ENCODE measurements around the gene KCNT2. TPM values are rescaled to one million over a fixed set of nuclear protein-coding genes. Genes with fewer than 3 reads are reported as not detected.

The KCNT2 gene
- total RNA-seq, 1 donor from 2014 or later: 8.4 TPM

GRCh38 chr1:196180847-196181593, 427.2 kb downstream of the KCNT2 start:
- intact Hi-C loops (cut with DNase I): no loop called here

GRCh38 chr1:196178083-196178635, 430.1 kb downstream of the KCNT2 start:
- TF ChIP-seq CTCF (IDR thresholded peaks at IDR 0.05): no peak
- H3K4me3 ChIP-seq: no peak overlapping the region
- no peak for DNase-seq (ENCODE audit: low spot score in 2 of 2)
- H3K36me3 ChIP-seq: no peaks in the 10 kb centered on the region
- H3K9me3 ChIP-seq: no peaks in the 10 kb centered on the region
- H3K4me1 ChIP-seq: no peaks in the 10 kb centered on the region
- no peaks in the 10 kb centered on the region for H3K27me3 ChIP-seq
- intact Hi-C loops (cut with DNase I): no loop called here
- no peak overlapping the region for H3K27ac ChIP-seq

More at GRCh38 chr1:196180847-196181593, 427.2 kb downstream of the KCNT2 start:
- DNase-seq (ENCODE audit: low spot score in 2 of 2): no peak
- no peak overlapping the region for H3K4me3 ChIP-seq
- H3K27ac ChIP-seq: no peak overlapping the region
- H3K27me3 ChIP-seq: no peaks in the 10 kb centered on the region
- no peaks in the 10 kb centered on the region for H3K36me3 ChIP-seq
- no peaks in the 10 kb centered on the region for H3K9me3 ChIP-seq
- H3K4me1 ChIP-seq: no peaks in the 10 kb centered on the region
- no peak for TF ChIP-seq CTCF (IDR thresholded peaks at IDR 0.05)

Other genes with a start within 250 kb of the KCNT2 start
- 108 TPM for gene CFH, start 43.6 kb upstream of the KCNT2 start, total RNA-seq
- not detected for gene CFHR3, start 166.4 kb upstream of the KCNT2 start, total RNA-seq
- 16.0 TPM for gene CFHR1, start 211.3 kb upstream of the KCNT2 start, total RNA-seq